Astrocyte of the spinal cord (primary cell): Measurements from ENCODE around the gene ATP5MK.

ENCODE experiments used
- DNase-seq: peaks from one replicate; pipeline ENCODE4 v3.0.0; 2011; ENCODE audit warnings: low read depth, low spot score
- H3K4me3 ChIP-seq: 2 replicates; pipeline ENCODE4 v1.5.1; 2011; ENCODE audit warnings: low read depth, mild to moderate bottlenecking, low read length, moderate library complexity
- in situ Hi-C: cut with HindIII; loops from 2 replicates; pipeline ENCODE4 v1.10.0; 2017; ENCODE audit warnings: low sequenced_read_pairs
- TF ChIP-seq, protein P1 (sequence below): IDR thresholded peaks from 2 replicates; pipeline ENCODE4 v1.5.1; 2012; ENCODE audit warnings: low read depth, mild to moderate bottlenecking, low read length, inconsistent platforms

The ATP5MK gene

GRCh38 chr10:103415581-103415980, 19.3 kb upstream of the ATP5MK start:
- DNase-seq, result no peak
- TF ChIP-seq, protein P1, sequence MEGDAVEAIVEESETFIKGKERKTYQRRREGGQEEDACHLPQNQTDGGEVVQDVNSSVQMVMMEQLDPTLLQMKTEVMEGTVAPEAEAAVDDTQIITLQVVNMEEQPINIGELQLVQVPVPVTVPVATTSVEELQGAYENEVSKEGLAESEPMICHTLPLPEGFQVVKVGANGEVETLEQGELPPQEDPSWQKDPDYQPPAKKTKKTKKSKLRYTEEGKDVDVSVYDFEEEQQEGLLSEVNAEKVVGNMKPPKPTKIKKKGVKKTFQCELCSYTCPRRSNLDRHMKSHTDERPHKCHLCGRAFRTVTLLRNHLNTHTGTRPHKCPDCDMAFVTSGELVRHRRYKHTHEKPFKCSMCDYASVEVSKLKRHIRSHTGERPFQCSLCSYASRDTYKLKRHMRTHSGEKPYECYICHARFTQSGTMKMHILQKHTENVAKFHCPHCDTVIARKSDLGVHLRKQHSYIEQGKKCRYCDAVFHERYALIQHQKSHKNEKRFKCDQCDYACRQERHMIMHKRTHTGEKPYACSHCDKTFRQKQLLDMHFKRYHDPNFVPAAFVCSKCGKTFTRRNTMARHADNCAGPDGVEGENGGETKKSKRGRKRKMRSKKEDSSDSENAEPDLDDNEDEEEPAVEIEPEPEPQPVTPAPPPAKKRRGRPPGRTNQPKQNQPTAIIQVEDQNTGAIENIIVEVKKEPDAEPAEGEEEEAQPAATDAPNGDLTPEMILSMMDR, result no peak
- H3K4me3 ChIP-seq, result no peak overlapping the region
- in situ Hi-C loops, result no loop called here

DNA sequence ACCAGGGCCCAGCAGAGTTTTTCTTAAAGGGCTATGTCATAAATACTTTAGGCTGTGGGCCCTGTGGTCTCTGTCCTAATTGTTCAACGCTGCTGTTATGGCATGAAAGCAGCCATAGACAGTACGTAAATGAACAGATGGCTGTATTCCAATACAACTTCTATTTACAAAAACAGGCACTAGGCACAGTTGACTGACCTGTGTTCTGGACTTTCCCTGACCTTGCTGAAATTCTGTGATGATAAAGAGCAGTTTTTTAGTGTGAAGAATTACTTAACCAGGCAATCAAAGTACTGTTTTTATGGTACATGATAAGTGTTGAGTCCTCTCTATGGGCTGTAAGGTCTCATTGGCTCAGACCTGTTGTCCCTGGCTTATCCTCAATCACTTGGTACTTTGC, 17.3 kb upstream of the ATP5MK start:
- TF ChIP-seq, protein P1, result no peak
- in situ Hi-C loops, result no loop called here
- DNase-seq, result no peak
- H3K4me3 ChIP-seq, result no peak overlapping the region

GRCh38 chr10:103397191-103397825, 1.0 kb upstream of the ATP5MK start:
- peak overlapping the region; percentile 99 for H3K4me3 ChIP-seq
- in situ Hi-C loops, result no loop called here
- DNase-seq, result no peak
- TF ChIP-seq, protein P1, result no peak

GRCh38 chr10:103396789-103397087, 463 bp upstream of the ATP5MK start:
- in situ Hi-C loops, result no loop called here
- H3K4me3 ChIP-seq, result peak overlapping the region; percentile 99
- TF ChIP-seq, protein P1, result no peak
- DNase-seq, result no peak

DNA sequence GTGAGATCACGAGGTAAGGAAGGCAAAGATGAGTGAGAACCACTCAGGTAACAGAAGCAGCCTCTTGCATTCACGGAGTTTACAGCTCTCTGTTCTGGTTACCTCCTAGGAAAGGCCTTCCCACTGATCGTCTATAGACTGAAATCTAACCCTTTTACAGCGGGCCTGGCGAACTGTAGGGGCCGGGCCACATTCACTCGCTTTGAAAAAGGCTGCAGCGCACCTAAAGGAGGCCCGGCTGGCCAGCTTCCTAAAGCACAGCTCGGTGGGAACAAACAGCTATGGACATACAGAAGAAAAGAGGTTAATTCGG, 565 bp downstream of the ATP5MK start:
- in situ Hi-C loops, result no loop called here
- peak; percentile 19 for DNase-seq
- H3K4me3 ChIP-seq, result peak overlapping the region; percentile 99
- TF ChIP-seq, protein P1, result no peak

DNA sequence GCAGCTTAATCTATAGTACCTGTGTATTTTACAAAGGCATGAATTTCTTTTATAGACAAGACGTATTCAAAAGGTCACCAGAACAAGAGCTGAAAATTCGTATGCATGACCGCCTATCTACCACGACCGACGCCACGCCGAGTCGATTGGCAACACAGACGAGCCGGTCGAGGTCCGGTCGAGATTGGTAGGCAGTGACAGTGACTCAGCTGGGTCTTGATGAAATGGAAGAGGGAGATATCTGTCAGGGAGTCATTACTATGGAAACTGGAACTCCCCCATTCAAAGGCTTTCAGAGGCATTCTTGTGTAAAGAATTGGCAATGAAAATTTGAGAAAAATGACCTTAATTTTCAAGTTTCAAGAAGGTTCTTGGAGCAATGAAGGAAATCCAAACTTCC, 2.1 kb downstream of the ATP5MK start:
- no peak overlapping the region for H3K4me3 ChIP-seq
- no peak for DNase-seq
- in situ Hi-C loops, result no loop called here
- TF ChIP-seq, protein P1, result no peak

DNA sequence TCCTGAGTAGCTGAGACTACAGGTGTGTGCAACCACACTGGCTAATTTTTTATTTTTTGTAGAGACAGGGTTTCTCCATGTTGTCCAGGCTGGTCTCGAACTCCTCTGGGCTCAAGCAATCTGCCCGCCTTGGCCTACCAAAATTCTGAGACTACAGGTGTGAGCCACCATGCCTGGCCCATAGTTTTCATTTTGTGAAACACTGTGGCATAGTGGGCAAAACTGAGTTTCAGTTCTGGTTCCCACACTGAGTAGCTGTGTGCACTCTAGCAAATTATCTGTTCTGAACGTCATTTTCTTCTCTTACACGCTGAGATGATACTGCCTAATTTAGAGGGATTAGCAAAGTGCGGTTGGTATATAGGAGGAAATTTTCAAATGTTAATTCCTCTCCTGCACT, 13.5 kb downstream of the ATP5MK start:
- in situ Hi-C loops, result no loop called here
- H3K4me3 ChIP-seq, result no peak overlapping the region
- DNase-seq, result no peak
- TF ChIP-seq, protein P1, result no peak
